Common myeloid progenitor, CD34-positive (primary cell): ENCODE results near the gene RFPL3.

ENCODE experiments used
- CTCF ChIA-PET: fragments of 350-600 bp; sonication (Branson Sonifier 250); formaldehyde crosslinking; loops from one replicate; lab custom pipeline; 2021; ENCODE audit warnings: antibody characterized with exemption; lab: Charles Lee
- POLR2A ChIA-PET: fragments of 350-600 bp; sonication (Branson Sonifier 250); formaldehyde crosslinking; loops from one replicate; lab custom pipeline; 2021; ENCODE audit warnings: antibody characterized with exemption; lab: Charles Lee
- DNase-seq, 3 donors: peaks; one replicate each; pipeline versions ENCODE4 v3.0.0 to v3.0.0-alpha.2; 2013
- H3K27ac ChIP-seq, 2 experiments: 1 replicate in 1 of 2; 2 replicates in 1 of 2; pipeline ENCODE4 v1.7.0; 2013; ENCODE audit warnings: inconsistent platforms in 2 of 2, low read length in 2 of 2, mild to moderate bottlenecking in 2 of 2, low read depth in 1 of 2, moderate library complexity in 1 of 2; ENCODE audit not compliant: severe bottlenecking in 2 of 2, insufficient read depth in 1 of 2, poor library complexity in 1 of 2
- H3K27me3 ChIP-seq, 5 experiments: replicated peaks in 2 of 5; 1 replicate in 3 of 5; 2 replicates in 2 of 5; pipeline versions ENCODE4 v1.6.1 to v1.7.0; 2013; ENCODE audit warnings: low read length in 4 of 5, mild to moderate bottlenecking in 2 of 5, moderate library complexity in 2 of 5, inconsistent platforms in 1 of 5; ENCODE audit not compliant: insufficient read depth in 5 of 5, control insufficient read depth in 4 of 5
- H3K36me3 ChIP-seq, 4 experiments: 1 replicate in 2 of 4; 2 replicates in 2 of 4; pipeline versions ENCODE4 v1.6.1 to v1.7.0; 2013; ENCODE audit warnings: low read length in 3 of 4, control low read depth in 1 of 4, mild to moderate bottlenecking in 1 of 4; ENCODE audit not compliant: control insufficient read depth in 4 of 4, insufficient read depth in 4 of 4
- H3K4me1 ChIP-seq, 4 experiments: 1 replicate in 3 of 4; 2 replicates in 1 of 4; pipeline versions ENCODE4 v1.6.1 to v1.7.1; 2013; ENCODE audit warnings: low read length in 3 of 4, mild to moderate bottlenecking in 3 of 4, control low read depth in 1 of 4, inconsistent platforms in 1 of 4, moderate library complexity in 1 of 4; ENCODE audit not compliant: control insufficient read depth in 4 of 4, insufficient read depth in 4 of 4; ENCODE audit errors: control extremely low read depth in 1 of 4
- H3K4me3 ChIP-seq, 7 experiments: 1 replicate in 4 of 7; 2 replicates in 3 of 7; pipeline versions ENCODE4 v1.5.1 to v1.7.0; 2013; ENCODE audit warnings: mild to moderate bottlenecking in 7 of 7, low read length in 6 of 7, moderate library complexity in 6 of 7, inconsistent platforms in 2 of 7, low read depth in 2 of 7, control low read depth in 1 of 7; ENCODE audit not compliant: insufficient read depth in 4 of 7, control insufficient read depth in 1 of 7; ENCODE audit errors: extremely low read depth in 1 of 7
- H3K9me3 ChIP-seq, 5 experiments: 1 replicate in 4 of 5; 2 replicates in 1 of 5; pipeline versions ENCODE4 v1.6.1 to v1.7.1; 2013; ENCODE audit warnings: low read length in 4 of 5, mild to moderate bottlenecking in 2 of 5, inconsistent platforms in 1 of 5, low read depth in 1 of 5, moderate library complexity in 1 of 5; ENCODE audit not compliant: control insufficient read depth in 4 of 5, insufficient read depth in 2 of 5; ENCODE audit errors: control extremely low read depth in 1 of 5
- WGBS: methylation state at CpG from one replicate; pipeline ENCODE4 v1.1.5; 2013; ENCODE audit not compliant: insufficient coverage; 5-methylcytosine and 5-hydroxymethylcytosine counted together

The RFPL3 gene

GRCh38 chr22:32364210-32364609, 6.5 kb downstream of the RFPL3 start:
- CTCF ChIA-PET = no interaction called here
- Histone ChIP-seq H3K27me3 (peaks cover 0 to 4% (median 0%) of the 10 kb centered on the region in 5 experiments), H3K4me1 (no peaks in the 10 kb centered on the region), H3K9me3 (no peaks in the 10 kb centered on the region), H3K4me3 (no peak overlapping the region), H3K36me3 (no peaks in the 10 kb centered on the region), H3K27ac (no peak overlapping the region)
- DNase-seq = no peak
- POLR2A ChIA-PET = no interaction called here
- 96% methylated on average over 5 of the region's 5 CpGs for WGBS

- Histone ChIP-seq H3K27me3 (peaks cover 0 to 3% (median 0%) of the 10 kb centered on the region in 5 experiments), H3K27ac (no peak overlapping the region), H3K4me3 (no peak overlapping the region), H3K36me3 (no peaks in the 10 kb centered on the region), H3K9me3 (no peaks in the 10 kb centered on the region), H3K4me1 (no peaks in the 10 kb centered on the region)
- 99% methylated on average over 6 of the region's 7 CpGs for WGBS
- DNase-seq = no peak
- POLR2A ChIA-PET = no interaction called here
- CTCF ChIA-PET = no interaction called here
Measured at GRCh38 chr22:32375678-32376450, 18.2 kb downstream of the RFPL3 start.

- Histone ChIP-seq H3K27me3 (peaks cover 0 to 3% (median 0%) of the 10 kb centered on the region in 5 experiments), H3K36me3 (no peaks in the 10 kb centered on the region), H3K27ac (no peak overlapping the region), H3K4me3 (no peak overlapping the region), H3K9me3 (no peaks in the 10 kb centered on the region), H3K4me1 (no peaks in the 10 kb centered on the region)
- 89% methylated on average over 5 of the region's 5 CpGs for WGBS
- CTCF ChIA-PET = no interaction called here
- no peak for DNase-seq
- POLR2A ChIA-PET = no interaction called here
Measured at GRCh38 chr22:32376681-32377080, 19.0 kb downstream of the RFPL3 start.

- CTCF ChIA-PET = no interaction called here
- H3K27me3 ChIP-seq = peaks cover 0 to 3% (median 0%) of the 10 kb centered on the region in 5 experiments
- H3K36me3 ChIP-seq = no peaks in the 10 kb centered on the region
- no peaks in the 10 kb centered on the region for H3K4me1 ChIP-seq
- no peaks in the 10 kb centered on the region for H3K9me3 ChIP-seq
- WGBS = 63% methylated on average over 3 of the region's 4 CpGs
- DNase-seq = peak; percentile 27 to 31 (median 27)
- no peak overlapping the region for H3K4me3 ChIP-seq
- POLR2A ChIA-PET = no interaction called here
- H3K27ac ChIP-seq = no peak overlapping the region
Measured at GRCh38 chr22:32378707-32379272, 21.1 kb downstream of the RFPL3 start.

- no peaks in the 10 kb centered on the region for H3K4me1 ChIP-seq
- no peak overlapping the region for H3K27ac ChIP-seq
- H3K36me3 ChIP-seq = peaks cover 0 to 10% (median 4%) of the 10 kb centered on the region in 4 experiments
- no peak for DNase-seq
- H3K4me3 ChIP-seq = no peak overlapping the region
- ChIA-PET POLR2A (no interaction called here), CTCF (no interaction called here)
- no peaks in the 10 kb centered on the region for H3K27me3 ChIP-seq
- no peaks in the 10 kb centered on the region for H3K9me3 ChIP-seq
- no CpG with 5 or more reads among the region's 5 CpGs for WGBS
Measured at GRCh38 chr22:32380991-32381390, 23.3 kb downstream of the RFPL3 start.

GRCh38 chr22:32385681-32386080, 28.0 kb downstream of the RFPL3 start:
- peaks cover 13 to 45% (median 28%) of the 10 kb centered on the region in 4 experiments for H3K36me3 ChIP-seq
- no peak for DNase-seq
- no peak overlapping the region for H3K27ac ChIP-seq
- H3K9me3 ChIP-seq = no peaks in the 10 kb centered on the region
- H3K4me1 ChIP-seq = no peaks in the 10 kb centered on the region
- no peak overlapping the region for H3K4me3 ChIP-seq
- POLR2A ChIA-PET = no interaction called here
- H3K27me3 ChIP-seq = no peaks in the 10 kb centered on the region
- CTCF ChIA-PET = no interaction called here
- WGBS = 100% methylated on average over 1 of the region's 1 CpG

GRCh38 chr22:32389685-32390084, 32.0 kb downstream of the RFPL3 start:
- H3K4me1 ChIP-seq = no peaks in the 10 kb centered on the region
- peaks cover 28 to 74% (median 52%) of the 10 kb centered on the region in 4 experiments for H3K36me3 ChIP-seq
- H3K4me3 ChIP-seq = no peak overlapping the region
- H3K27ac ChIP-seq = no peak overlapping the region
- H3K27me3 ChIP-seq = no peaks in the 10 kb centered on the region
- ChIA-PET POLR2A (interaction anchor here (0.9 kb wide), 1 partner anchor 9 kb away, joined by 3 read pairs; no protein-coding TSS in a partner anchor), CTCF (interaction anchor here (0.6 to 2.2 kb wide), 6 partner anchors 9 to 417 kb away, joined by 3 to 13 read pairs (median 3); no protein-coding TSS in a partner anchor)
- H3K9me3 ChIP-seq = no peaks in the 10 kb centered on the region
- 90% methylated on average over 4 of the region's 4 CpGs for WGBS
- peak in 2 of 3 donors; percentile 33 to 37 for DNase-seq
